HepG2 (cell line): ENCODE measurements around the gene PRR29. TPM values are rescaled to one million over a fixed set of nuclear protein-coding genes. Genes with fewer than 3 reads are reported as not detected.

ENCODE experiments used
- ATAD3A ChIP-seq: sonication (generic); formaldehyde crosslinking; IDR thresholded peaks from 2 replicates; pipeline ENCODE4 v1.4.0; 2020; ENCODE audit warnings: missing genetic modification reagents
- ATF4 ChIP-seq, 2 experiments: fragments of 450-650 bp in 1 of 2; sonication (generic) in 1 of 2; formaldehyde crosslinking; IDR thresholded peaks; 2 replicates each; pipeline versions ENCODE4 v1.5.0 to v1.8.0; 2020 to 2022; ENCODE audit warnings: mild to moderate bottlenecking in 1 of 2, missing genetic modification reagents in 1 of 2
- BCLAF1 ChIP-seq: fragments of 450-650 bp; IDR thresholded peaks from 2 replicates; pipeline ENCODE4 v1.6.1; 2017; ENCODE audit warnings: mild to moderate bottlenecking
- CBX1 ChIP-seq: IDR thresholded peaks from one replicate; pipeline ENCODE4 v1.6.1; 2016; ENCODE audit warnings: antibody characterized with exemption, low read depth
- MED1 ChIP-seq: sonication (generic); formaldehyde crosslinking; IDR thresholded peaks from 2 replicates; pipeline ENCODE4 v1.4.0; 2020; ENCODE audit warnings: missing genetic modification reagents
- MLXIP ChIP-seq: sonication (generic); formaldehyde crosslinking; IDR thresholded peaks from 2 replicates; pipeline ENCODE4 v1.9.0; 2021; ENCODE audit warnings: missing genetic modification reagents, borderline replicate concordance
- NR2F2 ChIP-seq: IDR thresholded peaks from 2 replicates; pipeline ENCODE4 v1.6.1; 2012; ENCODE audit warnings: low read depth, inconsistent platforms, borderline replicate concordance
- PHB2 ChIP-seq: fragments of 450-650 bp; IDR thresholded peaks from 2 replicates; pipeline ENCODE4 v1.6.1; 2018; ENCODE audit not compliant: partially characterized antibody
- PHF20 ChIP-seq: sonication (generic); formaldehyde crosslinking; IDR thresholded peaks from 2 replicates; pipeline ENCODE4 v1.5.0; 2020; ENCODE audit warnings: mild to moderate bottlenecking, missing genetic modification reagents
- PTBP1 ChIP-seq: fragments of 200-400 bp; formaldehyde crosslinking; IDR thresholded peaks from 2 replicates; pipeline ENCODE4 v1.6.1; 2018; ENCODE audit warnings: low read length, low read depth; ENCODE audit not compliant: poor library complexity, severe bottlenecking
- RBFOX2 ChIP-seq: fragments of 200-400 bp; formaldehyde crosslinking; IDR thresholded peaks from 2 replicates; pipeline ENCODE4 v1.6.1; 2017; ENCODE audit warnings: low read depth, mild to moderate bottlenecking, low read length
- SAP130 ChIP-seq: IDR thresholded peaks from 2 replicates; pipeline ENCODE4 v1.6.1; 2016; ENCODE audit warnings: low read depth
- SRY ChIP-seq: sonication (generic); formaldehyde crosslinking; IDR thresholded peaks from 2 replicates; pipeline ENCODE4 v1.8.0; 2022; ENCODE audit warnings: mild to moderate bottlenecking, missing genetic modification reagents
- ZBTB26 ChIP-seq: IDR thresholded peaks from 2 replicates; pipeline ENCODE4 v1.6.1; 2016; ENCODE audit warnings: missing compliant biosample characterization, missing genetic modification reagents, borderline replicate concordance
- ZFAT ChIP-seq: sonication (generic); formaldehyde crosslinking; conservative IDR thresholded peaks from 2 replicates; pipeline ENCODE4 v1.8.1; 2023; ENCODE audit warnings: missing genetic modification reagents, inconsistent platforms
- ZNF607 ChIP-seq: sonication (generic); formaldehyde crosslinking; IDR thresholded peaks from 2 replicates; pipeline ENCODE4 v1.5.1; 2020; ENCODE audit warnings: missing genetic modification reagents, mild to moderate bottlenecking, borderline replicate concordance
- ZNF615 ChIP-seq: sonication (generic); formaldehyde crosslinking; IDR thresholded peaks from 2 replicates; pipeline ENCODE4 v1.5.0; 2020; ENCODE audit warnings: mild to moderate bottlenecking, missing genetic modification reagents, borderline replicate concordance
- ZNF724P ChIP-seq: sonication (generic); formaldehyde crosslinking; IDR thresholded peaks from 2 replicates; pipeline ENCODE4 v1.8.0; 2022; ENCODE audit warnings: missing genetic modification reagents, borderline replicate concordance
- polyA plus RNA-seq, 8 experiments: library from polyadenylated mRNA; depleted of rRNA in 3 of 8; stranded (reverse) in 7 of 8; unstranded in 1 of 8; fragments of >200 nt; fragmentation: Illumina TruSeq in 4 of 8; extraction: Trizol in 4 of 8; gene quantifications; 2 replicates each; pipeline versions ENCODE4 v1.2.1 to v1.2.3, GENCODE V29; 2011 to 2016; ENCODE audit warnings: low read depth in 4 of 8, missing spikeins in 1 of 8, mixed read lengths in 1 of 8; ENCODE audit not compliant: insufficient read depth in 1 of 8
- total RNA-seq, 5 experiments: library from RNA; depleted of rRNA; stranded (reverse); fragments of >200 nt; fragmentation: Illumina TruSeq; extraction: Trizol; gene quantifications; 2 replicates each; pipeline ENCODE4 v1.2.3, GENCODE V29; 2016; ENCODE audit warnings: low read depth in 1 of 5

PRR29 gene
- total and polyA plus RNA-seq, 2 of the 13 experiments (the other 11 are each of a cell fraction or from before 2014, with no cell fraction given), result 0.07 to 0.20 TPM

- TF ChIP-seq ZFAT (CRISPR knock-in tag) (no peak), SAP130 (CRISPR knock-in tag) (peak; percentile 88), PTBP1 (no peak), ZNF724P (no peak), MLXIP (CRISPR knock-in tag) (no peak), ATF4 (CRISPR knock-in tag; IDR thresholded peaks at IDR 0.05) (no peak), ATAD3A (CRISPR knock-in tag) (peak; percentile 19; the same call in 1 of the 2 replicates), ZNF607 (CRISPR knock-in tag) (0 out of 2 replicates have a peak, but pooled peaks have one; percentile 48), SRY (CRISPR knock-in tag) (no peak), PHB2 (no peak), BCLAF1 (no peak), PHF20 (no peak), CBX1 (no peak), NR2F2 (no peak), MED1 (CRISPR knock-in tag) (no peak), RBFOX2 (no peak), ZBTB26 (no peak; the same call in 1 of the 2 replicates), ZNF615 (CRISPR knock-in tag) (no peak)
These were observed at the start of gene PRR29 (continued) for GRCh38 chr17:63998050-63998720.
